Measurements from ENCODE around the gene FKBP11. TPM values are rescaled to one million over a fixed set of nuclear protein-coding genes. Genes with fewer than 3 reads are reported as not detected.

Gene FKBP11
- total RNA-seq, 2 experiments from 2014 or later = 82.3 to 85.9 TPM

DNA sequence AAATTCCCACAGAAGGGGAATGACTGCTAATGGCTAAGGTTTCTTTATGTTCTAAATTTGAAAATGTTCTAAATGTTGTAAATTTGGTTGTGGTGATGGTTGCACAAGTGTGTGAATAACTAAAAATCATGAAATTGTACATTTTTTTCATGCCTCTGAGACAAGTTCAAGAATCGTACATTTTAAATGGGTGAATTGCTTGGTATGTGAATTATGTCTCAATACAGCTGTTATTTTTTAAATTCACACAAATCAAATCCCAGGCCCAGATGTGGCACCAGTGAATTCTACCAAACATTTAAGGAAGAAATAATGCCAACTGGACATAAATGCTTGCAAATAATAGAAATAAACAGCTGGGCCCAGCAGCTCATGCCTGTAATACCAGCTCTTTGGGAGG is 31.0 kb downstream of the FKBP11 start:
- no peaks in the 10 kb centered on the region for H3K9me3 ChIP-seq (ENCODE audit: control insufficient read depth in 1 of 2, insufficient read depth in 1 of 2, low read length in 2 of 2)
- ATAC-seq (ENCODE audit: poor library complexity) (no peak), DNase-seq (no peak)
- no peaks in the 10 kb centered on the region for H3K36me3 ChIP-seq (ENCODE audit: insufficient read depth, low read length)
- H3K27ac Mint-ChIP-seq = no peak overlapping the region
- H3K27me3 Mint-ChIP-seq = peaks cover 26% of the 10 kb centered on the region
- H3K4me3 ChIP-seq (ENCODE audit: low read length) = no peak overlapping the region
- peaks cover 5% of the 10 kb centered on the region for H3K4me1 Mint-ChIP-seq (ENCODE audit: low read depth)
- ChIA-PET POLR2A (interaction anchor here (0.7 kb wide), 1 partner anchor 973 kb away, joined by 3 read pairs; no protein-coding TSS in a partner anchor), CTCF (interaction anchor here (1.3 to 1.5 kb wide), 2 partner anchors 10 to 41 kb away, joined by 3 to 4 read pairs; a partner anchor contains a TSS)
- H3K27ac ChIP-seq (ENCODE audit: low read depth in 1 of 2, low read length in 2 of 2) = no peak overlapping the region
- intact Hi-C loops (cut with DNase I, micrococcal nuclease) = loop anchor here in 1 of 2 experiments (5.0 kb wide), 1 partner anchor 142 kb away; no protein-coding TSS in a partner anchor
- peaks cover 10 to 17% of the 10 kb centered on the region in 2 experiments for H3K27me3 ChIP-seq (ENCODE audit: control insufficient read depth in 1 of 2, insufficient read depth in 2 of 2, low read length in 2 of 2)
- TF ChIP-seq, protein P1, sequence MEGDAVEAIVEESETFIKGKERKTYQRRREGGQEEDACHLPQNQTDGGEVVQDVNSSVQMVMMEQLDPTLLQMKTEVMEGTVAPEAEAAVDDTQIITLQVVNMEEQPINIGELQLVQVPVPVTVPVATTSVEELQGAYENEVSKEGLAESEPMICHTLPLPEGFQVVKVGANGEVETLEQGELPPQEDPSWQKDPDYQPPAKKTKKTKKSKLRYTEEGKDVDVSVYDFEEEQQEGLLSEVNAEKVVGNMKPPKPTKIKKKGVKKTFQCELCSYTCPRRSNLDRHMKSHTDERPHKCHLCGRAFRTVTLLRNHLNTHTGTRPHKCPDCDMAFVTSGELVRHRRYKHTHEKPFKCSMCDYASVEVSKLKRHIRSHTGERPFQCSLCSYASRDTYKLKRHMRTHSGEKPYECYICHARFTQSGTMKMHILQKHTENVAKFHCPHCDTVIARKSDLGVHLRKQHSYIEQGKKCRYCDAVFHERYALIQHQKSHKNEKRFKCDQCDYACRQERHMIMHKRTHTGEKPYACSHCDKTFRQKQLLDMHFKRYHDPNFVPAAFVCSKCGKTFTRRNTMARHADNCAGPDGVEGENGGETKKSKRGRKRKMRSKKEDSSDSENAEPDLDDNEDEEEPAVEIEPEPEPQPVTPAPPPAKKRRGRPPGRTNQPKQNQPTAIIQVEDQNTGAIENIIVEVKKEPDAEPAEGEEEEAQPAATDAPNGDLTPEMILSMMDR (IDR thresholded peaks at IDR 0.05) = no peak
- peaks cover 10% of the 10 kb centered on the region for H3K4me1 ChIP-seq (ENCODE audit: insufficient read depth, low read length)
- H3K36me3 Mint-ChIP-seq (ENCODE audit: low read depth) = no peaks in the 10 kb centered on the region
- no peak overlapping the region for H3K4me3 Mint-ChIP-seq
- no peaks in the 10 kb centered on the region for H3K9me3 Mint-ChIP-seq

DNA sequence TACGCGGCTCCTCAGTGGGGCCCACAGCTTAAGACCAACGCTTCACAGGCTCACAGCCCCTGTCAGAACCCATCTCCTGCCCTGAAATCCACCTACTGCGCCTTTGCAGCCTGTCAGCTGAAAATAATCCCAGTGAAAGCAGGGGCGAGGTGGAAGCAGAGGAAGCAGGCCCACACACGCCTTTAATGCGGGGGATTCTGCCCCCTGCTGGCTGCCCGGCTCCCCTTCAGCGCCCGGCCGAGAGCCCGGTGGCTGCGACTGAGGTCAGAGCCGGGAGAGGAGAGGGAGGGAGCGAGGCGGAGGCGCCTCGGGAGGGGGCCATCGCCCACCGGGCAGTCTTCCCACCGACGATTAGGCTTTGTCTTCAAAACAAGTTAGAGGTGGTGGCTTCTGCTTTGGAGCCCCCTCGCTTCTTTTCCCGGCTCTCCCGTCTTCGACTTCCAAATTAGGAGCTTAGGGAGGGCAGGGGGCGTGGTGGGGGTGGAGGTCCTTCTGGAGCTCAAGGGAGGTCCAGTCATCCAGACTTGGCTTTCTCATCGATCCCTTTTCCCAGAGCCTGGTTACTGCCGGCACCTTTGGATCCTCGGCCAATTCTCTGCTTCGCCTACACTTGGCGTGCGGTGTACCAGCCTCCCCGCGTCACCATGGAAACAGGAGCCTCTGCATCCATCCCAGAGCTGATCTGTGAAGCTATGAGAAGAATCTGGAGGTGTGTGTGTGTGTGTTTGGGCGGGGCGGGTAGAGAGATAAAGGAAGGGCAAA is 34.5 kb downstream of the FKBP11 start:
- POLR2A ChIA-PET = interaction anchor here (0.6 to 2.9 kb wide), 4 partner anchors 12 to 405 kb away, joined by 3 to 47 read pairs (median 6); partner anchors contain the start of genes DDX23 and RND1
- intact Hi-C loops (cut with DNase I, micrococcal nuclease) = loop anchor here (1.0 to 5.0 kb wide), 3 partner anchors 38 to 139 kb away; no protein-coding TSS in a partner anchor
- Histone ChIP-seq H3K36me3 (ENCODE audit: insufficient read depth, low read length) (no peaks in the 10 kb centered on the region), H3K4me3 (ENCODE audit: low read length) (no peak overlapping the region), H3K9me3 (ENCODE audit: control insufficient read depth in 1 of 2, insufficient read depth in 1 of 2, low read length in 2 of 2) (no peaks in the 10 kb centered on the region), H3K27me3 (ENCODE audit: control insufficient read depth in 1 of 2, insufficient read depth in 2 of 2, low read length in 2 of 2) (peaks cover 10 to 17% of the 10 kb centered on the region in 2 experiments), H3K27ac (ENCODE audit: low read depth in 1 of 2, low read length in 2 of 2) (no peak overlapping the region), H3K4me1 (ENCODE audit: insufficient read depth, low read length) (peaks cover 10% of the 10 kb centered on the region)
- H3K36me3 Mint-ChIP-seq (ENCODE audit: low read depth) = no peaks in the 10 kb centered on the region
- no peaks in the 10 kb centered on the region for H3K9me3 Mint-ChIP-seq
- H3K27ac Mint-ChIP-seq = no peak overlapping the region
- H3K4me1 Mint-ChIP-seq (ENCODE audit: low read depth) = peaks cover 5% of the 10 kb centered on the region
- no peak overlapping the region for H3K4me3 Mint-ChIP-seq
- TF ChIP-seq, protein P1 (IDR thresholded peaks at IDR 0.05) = peak; percentile 86
- H3K27me3 Mint-ChIP-seq = peaks cover 22% of the 10 kb centered on the region
- DNase-seq (peak; percentile 51 to 85 (median 70)), ATAC-seq (ENCODE audit: poor library complexity) (peak; percentile 96)
- CTCF ChIA-PET = interaction anchor here (0.7 to 4.4 kb wide), 15 partner anchors 10 to 160 kb away, joined by 3 to 64 read pairs (median 4); partner anchors contain the start of genes DDX23 and RND1

DNA sequence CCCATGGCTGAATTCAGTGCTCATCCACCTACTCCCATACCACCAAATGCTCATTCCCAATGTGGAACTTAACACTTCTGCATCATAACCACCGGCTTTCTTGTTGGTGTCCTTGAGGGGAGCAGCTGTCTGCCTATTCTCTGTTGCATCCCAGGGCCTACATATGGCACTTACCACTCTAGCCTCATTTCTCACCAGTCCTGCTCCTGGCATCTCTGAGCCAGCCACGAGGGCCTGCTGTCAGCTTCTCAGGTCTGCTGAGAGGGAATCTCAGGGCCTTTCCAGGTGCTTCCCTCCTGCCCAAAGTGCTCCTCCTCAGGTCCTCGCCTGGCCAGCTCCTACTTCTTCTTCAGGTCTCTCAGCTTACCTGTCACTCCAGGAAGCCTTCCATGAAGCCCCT is 35.6 kb downstream of the FKBP11 start:
- Histone ChIP-seq H3K4me3 (ENCODE audit: low read length) (no peak overlapping the region), H3K27ac (ENCODE audit: low read depth in 1 of 2, low read length in 2 of 2) (no peak overlapping the region), H3K27me3 (ENCODE audit: control insufficient read depth in 1 of 2, insufficient read depth in 2 of 2, low read length in 2 of 2) (peaks cover 10 to 17% of the 10 kb centered on the region in 2 experiments), H3K9me3 (ENCODE audit: control insufficient read depth in 1 of 2, insufficient read depth in 1 of 2, low read length in 2 of 2) (no peaks in the 10 kb centered on the region), H3K36me3 (ENCODE audit: insufficient read depth, low read length) (no peaks in the 10 kb centered on the region), H3K4me1 (ENCODE audit: insufficient read depth, low read length) (peaks cover 10% of the 10 kb centered on the region)
- Mint-ChIP-seq H3K4me3 (no peak overlapping the region), H3K9me3 (no peaks in the 10 kb centered on the region), H3K27ac (no peak overlapping the region), H3K36me3 (ENCODE audit: low read depth) (no peaks in the 10 kb centered on the region), H3K4me1 (ENCODE audit: low read depth) (peaks cover 5% of the 10 kb centered on the region), H3K27me3 (peaks cover 22% of the 10 kb centered on the region)
- DNase-seq = no peak
- ATAC-seq (ENCODE audit: poor library complexity) = no peak
- ChIA-PET CTCF (interaction anchor here (1.0 to 4.4 kb wide), 8 partner anchors 11 to 125 kb away, joined by 3 to 64 read pairs (median 5); partner anchors contain the start of genes DDX23, FKBP11 and RND1), POLR2A (interaction anchor here (1.5 to 2.9 kb wide), 2 partner anchors 24 to 37 kb away, joined by 9 to 47 read pairs; partner anchors contain the start of genes DDX23 and RND1)
- intact Hi-C loops (cut with DNase I, micrococcal nuclease) = loop anchor here (1.0 to 5.0 kb wide), 3 partner anchors 36 to 137 kb away; no protein-coding TSS in a partner anchor
- TF ChIP-seq, protein P1 (IDR thresholded peaks at IDR 0.05) = no peak

Data from CD4-positive, alpha-beta T cell (primary cell).